ENCODE data around the gene MON2.

- TF ChIP-seq, protein P1, sequence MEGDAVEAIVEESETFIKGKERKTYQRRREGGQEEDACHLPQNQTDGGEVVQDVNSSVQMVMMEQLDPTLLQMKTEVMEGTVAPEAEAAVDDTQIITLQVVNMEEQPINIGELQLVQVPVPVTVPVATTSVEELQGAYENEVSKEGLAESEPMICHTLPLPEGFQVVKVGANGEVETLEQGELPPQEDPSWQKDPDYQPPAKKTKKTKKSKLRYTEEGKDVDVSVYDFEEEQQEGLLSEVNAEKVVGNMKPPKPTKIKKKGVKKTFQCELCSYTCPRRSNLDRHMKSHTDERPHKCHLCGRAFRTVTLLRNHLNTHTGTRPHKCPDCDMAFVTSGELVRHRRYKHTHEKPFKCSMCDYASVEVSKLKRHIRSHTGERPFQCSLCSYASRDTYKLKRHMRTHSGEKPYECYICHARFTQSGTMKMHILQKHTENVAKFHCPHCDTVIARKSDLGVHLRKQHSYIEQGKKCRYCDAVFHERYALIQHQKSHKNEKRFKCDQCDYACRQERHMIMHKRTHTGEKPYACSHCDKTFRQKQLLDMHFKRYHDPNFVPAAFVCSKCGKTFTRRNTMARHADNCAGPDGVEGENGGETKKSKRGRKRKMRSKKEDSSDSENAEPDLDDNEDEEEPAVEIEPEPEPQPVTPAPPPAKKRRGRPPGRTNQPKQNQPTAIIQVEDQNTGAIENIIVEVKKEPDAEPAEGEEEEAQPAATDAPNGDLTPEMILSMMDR (conservative IDR thresholded peaks at IDR 0.05 in 1 of 2, IDR thresholded peaks at IDR 0.05 in 1 of 2; ENCODE audit: low read depth in 1 of 2, low read length in 2 of 2), result no peak
- no peak for TF ChIP-seq EZH2 (IDR thresholded peaks at IDR 0.05; ENCODE audit: low read length, missing control alignments)
Measured at GRCh38 chr12:62588916-62589315, 122.3 kb downstream of the MON2 start.
